Activated CD4-positive, alpha-beta T cell treated with anti-CD3 and anti-CD28 coated beads, Interleukin-2, amount 10 ng/mL, durations not matched to agents 7 days and 5 days (primary cell): Measurements from ENCODE around the gene ZFY. TPM values are rescaled to one million over a fixed set of nuclear protein-coding genes. Genes with fewer than 3 reads are reported as not detected.
A peak's percentile ranks its signal among the peaks of the same experiment; 100 is the strongest.
"Not testable (repeated sequence)": the region's sequence is repeated elsewhere in the genome, so short reads cannot be mapped to it uniquely, and the experiment has no call there.

Source experiments
- CTCF ChIA-PET: fragments of 350-600 bp; sonication (Branson Sonifier 250); formaldehyde crosslinking; loops from one replicate; lab custom pipeline; 2021; ENCODE audit warnings: antibody characterized with exemption; lab: Charles Lee
- POLR2A ChIA-PET: fragments of 350-600 bp; sonication (Branson Sonifier 250); formaldehyde crosslinking; loops from one replicate; lab custom pipeline; 2021; ENCODE audit warnings: antibody characterized with exemption; lab: Charles Lee
- DNase-seq: peaks from one replicate; pipeline ENCODE4 v3.0.0-alpha.2; 2020
- H3K27ac Mint-ChIP-seq: one replicate; pipeline ENCODE4 v1.8.0; 2021; ENCODE audit warnings: mild to moderate bottlenecking, moderate library complexity, mixed read lengths
- H3K27me3 Mint-ChIP-seq: one replicate; pipeline ENCODE4 v1.8.0; 2021; ENCODE audit warnings: mixed read lengths
- H3K36me3 Mint-ChIP-seq: one replicate; pipeline ENCODE4 v1.8.0; 2021; ENCODE audit warnings: low read depth, mixed read lengths
- H3K4me1 Mint-ChIP-seq: one replicate; pipeline ENCODE4 v1.8.0; 2021; ENCODE audit warnings: mixed read lengths
- H3K4me3 Mint-ChIP-seq: one replicate; pipeline ENCODE4 v1.8.0; 2021; ENCODE audit warnings: mild to moderate bottlenecking, moderate library complexity, mixed read lengths
- H3K9me3 Mint-ChIP-seq: one replicate; pipeline ENCODE4 v1.8.0; 2021; ENCODE audit warnings: mixed read lengths
- total RNA-seq, 2 experiments: library from RNA; stranded (reverse); gene quantifications; one replicate each; pipeline ENCODE4 v1.2.3, GENCODE V29; 2021

The ZFY gene
- total RNA-seq, 2 experiments from 2014 or later: 14.9 to 18.8 TPM

DNA sequence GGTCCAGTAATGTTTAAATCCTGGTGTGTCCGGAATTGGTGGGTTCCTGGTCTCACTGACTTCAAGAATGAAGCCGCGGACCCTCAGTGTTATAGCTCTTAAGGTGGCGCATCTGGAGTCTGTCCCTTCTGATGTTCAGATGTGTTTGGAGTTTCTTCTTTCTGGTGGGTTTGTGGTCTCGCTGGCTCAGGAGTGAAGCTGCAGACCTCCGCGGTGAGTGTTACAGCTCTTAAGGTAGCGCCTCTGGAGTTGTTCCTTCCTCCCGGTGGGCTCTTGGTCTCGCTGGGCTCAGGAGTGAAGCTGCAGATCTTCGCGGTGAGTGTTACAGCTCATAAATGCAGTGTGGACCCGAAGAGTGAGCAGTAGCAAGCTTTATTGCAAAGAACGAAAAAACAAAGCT is 62.2 kb downstream of the ZFY start:
- H3K4me3 Mint-ChIP-seq, H3K27me3 Mint-ChIP-seq, H3K27ac Mint-ChIP-seq, DNase-seq, POLR2A ChIA-PET, H3K36me3 Mint-ChIP-seq, H3K9me3 Mint-ChIP-seq, CTCF ChIA-PET: not testable (repeated sequence)
- H3K4me1 Mint-ChIP-seq: peaks cover 13% of the 10 kb centered on the region

DNA sequence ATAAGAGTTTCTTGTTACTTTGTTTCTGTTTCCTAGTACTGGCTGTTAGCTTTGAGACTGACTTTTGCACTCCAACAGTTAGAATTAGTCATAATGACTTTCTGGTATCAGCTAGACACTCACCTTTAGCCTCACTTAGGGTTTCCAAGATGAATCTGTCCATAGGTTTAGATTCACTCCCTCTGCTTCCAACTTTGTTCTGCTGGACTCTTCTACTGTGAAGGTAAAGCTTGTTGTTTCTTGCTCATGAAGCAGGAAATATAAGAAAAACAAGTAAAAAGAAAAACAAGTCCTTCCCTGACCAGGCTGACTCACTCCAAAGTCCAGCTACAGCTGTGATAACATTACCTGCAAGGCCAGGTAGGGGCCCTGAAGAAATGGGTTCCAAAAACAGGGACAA is 67.0 kb downstream of the ZFY start:
- no peaks in the 10 kb centered on the region for H3K9me3 Mint-ChIP-seq
- DNase-seq: no peak
- ChIA-PET POLR2A (no interaction called here), CTCF (no interaction called here)
- peaks cover 13% of the 10 kb centered on the region for H3K36me3 Mint-ChIP-seq
- peaks cover 45% of the 10 kb centered on the region for H3K4me1 Mint-ChIP-seq
- peak overlapping the region; percentile 87 for H3K27ac Mint-ChIP-seq
- no peaks in the 10 kb centered on the region for H3K27me3 Mint-ChIP-seq
- peak overlapping the region; percentile 78 for H3K4me3 Mint-ChIP-seq

DNA sequence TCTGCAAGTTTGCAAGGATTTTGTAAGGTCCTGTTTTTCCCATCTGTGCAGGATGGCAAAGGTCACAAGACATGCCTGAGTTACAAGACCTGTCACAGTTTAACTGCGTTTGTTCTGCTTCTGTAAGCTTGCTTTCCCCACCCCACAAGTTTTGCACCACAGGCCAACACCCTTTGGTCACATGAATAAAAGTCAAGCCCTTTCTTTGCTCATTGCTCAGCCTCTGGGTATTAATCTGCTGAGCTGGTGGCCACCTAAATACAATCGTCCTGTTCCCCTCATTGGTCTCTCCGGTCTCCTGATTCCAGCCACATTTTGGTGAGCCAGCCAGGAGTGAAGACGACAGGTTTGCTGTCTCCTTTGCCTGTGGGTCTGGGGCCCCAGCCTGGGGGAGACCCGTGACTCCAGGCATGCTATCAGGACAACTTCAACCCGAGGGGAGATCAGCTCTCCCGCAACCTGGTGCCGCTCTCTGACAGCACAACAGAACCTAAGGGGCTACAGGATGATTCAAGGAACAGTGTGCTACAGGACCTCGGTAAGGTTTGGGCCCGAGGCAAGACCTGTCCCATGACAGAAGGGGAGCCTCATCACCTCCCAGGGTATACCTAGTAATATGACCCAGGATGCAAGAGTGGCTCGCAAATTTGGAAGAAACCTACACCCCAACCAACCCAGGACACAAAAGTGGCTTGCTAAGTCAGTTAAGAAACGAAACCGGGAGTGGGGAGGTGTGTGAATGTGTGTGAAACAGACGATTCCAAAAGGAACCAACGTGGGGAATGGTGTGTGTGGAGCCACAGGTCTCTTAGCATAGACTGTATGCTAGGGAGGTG is 67.7 kb downstream of the ZFY start:
- POLR2A ChIA-PET: interaction anchor here (0.7 kb wide), 1 partner anchor 13 kb away, joined by 3 read pairs; no protein-coding TSS in a partner anchor
- Mint-ChIP-seq H3K36me3 (peaks cover 15% of the 10 kb centered on the region), H3K27me3 (no peaks in the 10 kb centered on the region), H3K4me3 (peak overlapping the region; percentile 78), H3K27ac (peak overlapping the region; percentile 87), H3K4me1 (peaks cover 48% of the 10 kb centered on the region), H3K9me3 (no peaks in the 10 kb centered on the region)
- DNase-seq: peak; percentile 27
- CTCF ChIA-PET: no interaction called here

DNA sequence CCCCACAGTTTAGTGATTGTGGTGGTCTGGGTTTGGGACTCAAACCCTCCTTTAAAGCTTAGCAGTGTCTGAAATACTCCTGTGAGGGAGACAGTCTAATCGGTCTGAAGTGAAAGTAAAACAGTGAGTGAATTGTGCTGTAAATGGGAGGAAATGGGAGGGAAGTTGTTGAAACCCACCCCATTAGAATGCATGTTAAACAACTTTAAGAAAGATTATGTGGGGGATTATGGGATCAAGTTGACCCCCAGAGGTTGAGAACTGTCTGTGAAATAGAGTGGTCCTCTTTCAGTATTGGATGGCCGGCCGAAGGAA is 68.3 kb downstream of the ZFY start:
- ChIA-PET POLR2A (interaction anchor here (0.7 kb wide), 1 partner anchor 13 kb away, joined by 3 read pairs; no protein-coding TSS in a partner anchor), CTCF (no interaction called here)
- Mint-ChIP-seq H3K4me3 (peak overlapping the region; percentile 78), H3K9me3 (no peaks in the 10 kb centered on the region), H3K36me3 (peaks cover 20% of the 10 kb centered on the region), H3K27ac (peak overlapping the region; percentile 87), H3K27me3 (no peaks in the 10 kb centered on the region), H3K4me1 (peaks cover 49% of the 10 kb centered on the region)
- DNase-seq: no peak

DNA sequence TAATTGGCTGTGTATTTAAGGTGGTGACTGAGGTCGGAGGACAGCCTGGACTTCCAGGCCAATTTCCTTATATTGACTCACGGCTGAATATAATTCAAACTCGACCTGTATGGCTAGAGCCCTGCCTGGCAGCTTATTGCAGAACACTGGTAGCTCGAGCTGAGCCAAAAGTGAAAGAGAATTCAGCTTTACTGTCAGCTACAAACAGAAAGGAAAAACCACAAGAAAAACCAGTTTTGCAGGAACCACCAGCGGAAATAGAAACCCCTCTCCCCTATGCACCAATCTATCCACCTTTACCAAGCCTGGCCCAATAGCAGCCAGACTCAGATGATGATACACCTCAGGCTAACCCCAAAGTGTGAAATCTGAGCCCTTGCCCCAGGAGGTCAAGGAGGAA is 68.7 kb downstream of the ZFY start:
- POLR2A ChIA-PET: no interaction called here
- no peaks in the 10 kb centered on the region for H3K9me3 Mint-ChIP-seq
- no peaks in the 10 kb centered on the region for H3K27me3 Mint-ChIP-seq
- peak overlapping the region; percentile 87 for H3K27ac Mint-ChIP-seq
- H3K36me3 Mint-ChIP-seq: peaks cover 22% of the 10 kb centered on the region
- H3K4me3 Mint-ChIP-seq: peak overlapping the region; percentile 78
- H3K4me1 Mint-ChIP-seq: peaks cover 49% of the 10 kb centered on the region
- peak; percentile 64 for DNase-seq
- CTCF ChIA-PET: no interaction called here

DNA sequence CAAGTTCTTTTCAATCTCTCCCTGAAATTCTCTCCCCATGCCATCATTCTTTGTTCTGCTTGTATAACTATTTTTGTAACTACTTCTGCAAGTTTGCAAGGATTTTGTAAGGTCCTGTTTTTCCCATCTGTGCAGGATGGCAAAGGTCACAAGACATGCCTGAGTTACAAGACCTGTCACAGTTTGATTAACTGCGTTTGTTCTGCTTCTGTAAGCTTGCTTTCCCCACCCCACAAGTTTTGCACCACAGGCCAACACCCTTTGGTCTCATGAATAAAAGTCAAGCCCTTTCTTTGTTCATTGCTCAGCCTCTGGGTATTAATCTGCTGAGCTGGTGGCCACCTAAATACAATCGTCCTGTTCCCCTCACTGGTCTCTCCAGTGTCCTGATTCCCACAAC is 70.8 kb downstream of the ZFY start:
- H3K27ac Mint-ChIP-seq, H3K27me3 Mint-ChIP-seq, POLR2A ChIA-PET, H3K4me3 Mint-ChIP-seq, DNase-seq, H3K9me3 Mint-ChIP-seq, CTCF ChIA-PET: not testable (repeated sequence)
- H3K4me1 Mint-ChIP-seq: peaks cover 46% of the 10 kb centered on the region
- peaks cover 22% of the 10 kb centered on the region for H3K36me3 Mint-ChIP-seq

DNA sequence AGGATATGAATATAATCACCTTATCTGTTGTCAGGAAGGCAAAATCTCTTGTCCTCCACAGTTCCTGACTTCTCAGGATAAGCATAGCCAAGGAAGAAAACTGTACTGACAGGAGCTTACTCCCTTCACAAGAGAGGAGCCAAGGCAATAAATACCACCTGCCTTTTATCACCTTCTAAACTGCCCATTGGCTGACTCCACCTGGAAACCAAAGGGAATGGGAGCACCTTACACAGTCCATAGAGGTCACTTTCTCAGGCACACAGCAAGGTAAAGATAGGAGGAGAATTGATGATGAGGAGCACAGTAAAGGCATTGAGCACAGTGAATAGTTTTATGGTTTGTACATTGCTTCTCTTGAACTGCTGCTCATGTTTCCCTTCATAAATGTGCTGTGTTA is 72.8 kb downstream of the ZFY start:
- ChIA-PET CTCF (no interaction called here), POLR2A (no interaction called here)
- H3K4me3 Mint-ChIP-seq: no peak overlapping the region
- no peak for DNase-seq
- H3K27me3 Mint-ChIP-seq: no peaks in the 10 kb centered on the region
- no peaks in the 10 kb centered on the region for H3K9me3 Mint-ChIP-seq
- H3K36me3 Mint-ChIP-seq: peaks cover 22% of the 10 kb centered on the region
- no peak overlapping the region for H3K27ac Mint-ChIP-seq
- H3K4me1 Mint-ChIP-seq: peaks cover 33% of the 10 kb centered on the region

DNA sequence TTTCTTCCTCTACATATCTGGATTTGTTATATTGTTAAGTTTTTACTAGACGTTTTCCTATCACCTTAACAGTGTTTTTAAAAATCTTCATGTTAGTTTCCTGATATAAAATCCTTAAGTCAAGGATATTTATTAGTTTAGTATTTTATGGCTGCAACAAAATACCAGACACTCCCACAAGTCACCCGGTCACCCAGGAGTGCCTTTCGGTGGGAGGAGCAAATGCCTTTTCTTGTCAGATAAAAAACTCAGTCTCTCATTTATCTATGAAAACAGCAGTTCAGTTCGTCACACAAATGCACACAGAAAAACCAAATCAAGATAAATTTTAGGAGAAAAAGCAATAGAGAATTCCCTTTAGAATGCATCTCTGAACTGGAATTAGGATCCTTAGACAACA is 77.0 kb downstream of the ZFY start:
- POLR2A ChIA-PET: no interaction called here

DNA sequence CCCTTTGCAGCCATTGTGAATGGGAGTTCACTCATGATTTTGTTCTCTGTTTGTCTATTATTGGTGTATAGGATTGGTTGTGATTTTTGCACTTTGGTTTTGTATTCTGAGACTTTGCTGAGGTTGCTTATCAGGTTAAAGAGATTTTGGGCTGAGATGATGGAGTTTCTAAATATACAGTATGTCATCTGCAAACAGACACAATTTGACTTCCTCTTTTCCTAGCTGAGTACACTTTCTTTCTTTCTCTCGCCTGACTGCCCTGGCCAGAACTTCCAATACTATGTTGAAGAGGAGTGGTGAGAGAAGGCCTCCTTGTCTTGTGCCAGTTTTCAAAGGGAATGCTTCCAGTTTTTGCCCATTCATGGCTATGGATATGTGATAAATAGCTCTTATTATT is 81.4 kb downstream of the ZFY start:
- no peak overlapping the region for H3K4me3 Mint-ChIP-seq
- CTCF ChIA-PET: no interaction called here
- H3K36me3 Mint-ChIP-seq: peaks cover 9% of the 10 kb centered on the region
- POLR2A ChIA-PET: no interaction called here
- no peak for DNase-seq
- H3K4me1 Mint-ChIP-seq: no peaks in the 10 kb centered on the region
- no peaks in the 10 kb centered on the region for H3K9me3 Mint-ChIP-seq
- H3K27ac Mint-ChIP-seq: no peak overlapping the region
- no peaks in the 10 kb centered on the region for H3K27me3 Mint-ChIP-seq

More for the DNA sequence above, 77.0 kb downstream of the ZFY start:
- no peak overlapping the region for H3K27ac Mint-ChIP-seq
- H3K4me3 Mint-ChIP-seq: no peak overlapping the region
- no peaks in the 10 kb centered on the region for H3K27me3 Mint-ChIP-seq
- H3K9me3 Mint-ChIP-seq: no peaks in the 10 kb centered on the region
- H3K36me3 Mint-ChIP-seq: peaks cover 18% of the 10 kb centered on the region
- CTCF ChIA-PET: no interaction called here
- peaks cover 4% of the 10 kb centered on the region for H3K4me1 Mint-ChIP-seq
- DNase-seq: no peak

DNA sequence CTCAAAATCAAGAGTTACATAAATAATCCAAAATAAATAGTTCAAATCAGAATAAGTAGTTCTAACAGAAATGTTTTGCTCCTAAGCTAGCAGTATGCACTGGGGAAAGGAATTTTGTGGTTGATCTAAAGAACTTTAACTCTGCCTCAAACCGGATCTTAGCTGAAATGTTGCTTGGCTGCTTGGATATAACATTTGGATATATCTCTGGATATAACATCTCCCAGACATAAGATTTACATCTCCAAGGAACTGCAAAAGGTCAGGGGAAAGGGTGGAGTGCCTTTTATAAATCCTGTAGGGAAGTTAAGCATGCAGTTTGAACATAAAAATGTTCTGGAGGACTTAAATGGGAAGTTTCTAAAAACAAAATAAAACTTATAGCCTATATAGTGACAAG is 83.4 kb downstream of the ZFY start:
- no peaks in the 10 kb centered on the region for H3K9me3 Mint-ChIP-seq
- DNase-seq: no peak
- no peaks in the 10 kb centered on the region for H3K4me1 Mint-ChIP-seq
- ChIA-PET POLR2A (no interaction called here), CTCF (no interaction called here)
- H3K27me3 Mint-ChIP-seq: no peaks in the 10 kb centered on the region
- no peak overlapping the region for H3K27ac Mint-ChIP-seq
- peaks cover 9% of the 10 kb centered on the region for H3K36me3 Mint-ChIP-seq
- no peak overlapping the region for H3K4me3 Mint-ChIP-seq

DNA sequence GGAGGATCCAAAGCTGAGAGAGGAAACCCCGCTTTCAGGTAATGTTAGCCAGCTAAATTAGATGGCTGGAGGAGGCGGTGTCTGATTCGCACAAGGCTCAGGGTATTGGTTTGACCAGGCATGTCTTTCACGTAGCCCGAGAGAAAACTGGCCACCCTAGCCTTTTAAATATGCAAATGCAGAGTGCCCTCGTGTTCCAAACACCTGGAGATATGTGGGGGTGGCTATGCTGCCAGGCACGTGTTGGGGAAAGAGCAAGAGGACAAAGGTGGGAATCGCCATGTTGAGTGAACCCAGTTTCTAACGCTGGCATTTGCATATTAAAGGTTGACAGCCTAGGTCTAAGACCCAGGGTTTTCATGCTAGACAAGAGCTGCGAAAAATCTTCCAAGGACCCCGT is 84.4 kb downstream of the ZFY start:
- peaks cover 9% of the 10 kb centered on the region for H3K36me3 Mint-ChIP-seq
- ChIA-PET POLR2A (no interaction called here), CTCF (no interaction called here)
- H3K9me3 Mint-ChIP-seq: no peaks in the 10 kb centered on the region
- no peaks in the 10 kb centered on the region for H3K27me3 Mint-ChIP-seq
- DNase-seq: no peak
- no peaks in the 10 kb centered on the region for H3K4me1 Mint-ChIP-seq
- no peak overlapping the region for H3K27ac Mint-ChIP-seq
- no peak overlapping the region for H3K4me3 Mint-ChIP-seq

DNA sequence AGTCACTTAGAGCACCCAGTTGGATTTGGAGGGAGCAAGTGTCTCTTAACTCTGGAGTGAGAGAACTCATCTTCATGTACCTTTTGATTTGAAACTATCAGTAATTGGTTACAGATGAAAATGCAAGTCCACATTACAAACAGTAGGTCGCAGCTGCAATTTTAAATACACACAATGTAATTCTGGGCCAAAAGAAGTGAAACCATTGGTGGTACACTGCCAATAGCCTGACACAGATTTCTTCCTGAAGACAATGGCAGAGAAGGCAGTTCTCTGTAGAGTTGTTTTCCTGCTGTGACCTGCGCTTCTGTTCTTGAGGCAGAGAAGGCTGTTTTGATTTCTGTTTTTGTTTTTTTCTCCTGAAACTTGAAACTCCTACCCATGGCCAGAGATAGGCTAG is 86.0 kb downstream of the ZFY start:
- Mint-ChIP-seq H3K27me3 (no peaks in the 10 kb centered on the region), H3K4me1 (no peaks in the 10 kb centered on the region), H3K4me3 (no peak overlapping the region), H3K9me3 (no peaks in the 10 kb centered on the region), H3K27ac (no peak overlapping the region), H3K36me3 (peaks cover 6% of the 10 kb centered on the region)
- no peak for DNase-seq
- CTCF ChIA-PET: no interaction called here
- POLR2A ChIA-PET: interaction anchor here (0.6 kb wide), 1 partner anchor 85 kb away, joined by 3 read pairs; no protein-coding TSS in a partner anchor

DNA sequence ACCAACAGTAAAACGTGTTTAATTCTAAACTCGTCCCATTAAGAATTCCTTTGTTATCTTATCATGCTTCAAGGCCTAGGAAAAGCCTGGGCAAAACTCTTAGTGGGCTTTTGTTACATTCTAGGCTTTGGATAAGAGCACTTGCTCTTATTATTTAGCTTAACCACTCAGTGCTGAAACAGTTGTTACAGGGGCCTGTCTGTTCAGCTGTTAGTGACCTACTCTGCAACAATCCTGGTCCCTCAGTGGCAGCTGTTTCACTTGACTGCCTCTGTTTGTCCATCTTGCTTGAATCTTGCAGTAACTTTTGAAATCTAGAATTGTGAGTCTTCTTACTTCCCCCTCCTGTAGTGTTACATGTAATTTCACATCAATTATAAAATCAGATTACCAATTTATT is 88.4 kb downstream of the ZFY start:
- H3K4me1 Mint-ChIP-seq: no peaks in the 10 kb centered on the region
- no peaks in the 10 kb centered on the region for H3K27me3 Mint-ChIP-seq
- CTCF ChIA-PET: no interaction called here

DNA sequence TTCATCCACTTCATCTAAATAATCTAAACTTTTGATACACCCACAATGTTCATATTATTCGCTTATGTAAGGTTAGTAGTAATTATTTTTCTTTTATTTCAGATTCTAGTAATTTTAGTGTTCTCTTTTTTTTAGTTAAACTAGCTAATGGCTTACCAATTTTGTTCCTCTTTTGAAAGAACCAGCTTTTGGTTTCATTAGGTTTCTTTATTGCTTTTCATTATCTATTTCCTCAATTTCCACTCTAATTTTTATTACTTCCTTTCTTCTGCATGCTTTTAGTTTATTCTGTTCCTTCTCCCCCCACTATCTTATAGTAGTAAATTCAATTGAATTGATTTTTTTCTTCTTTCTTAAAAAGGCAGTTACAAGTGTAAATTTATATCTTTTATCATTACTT is 90.2 kb downstream of the ZFY start:
- DNase-seq: no peak
- Mint-ChIP-seq H3K27ac (no peak overlapping the region), H3K27me3 (no peaks in the 10 kb centered on the region), H3K36me3 (no peaks in the 10 kb centered on the region), H3K9me3 (no peaks in the 10 kb centered on the region), H3K4me3 (no peak overlapping the region), H3K4me1 (no peaks in the 10 kb centered on the region)
- ChIA-PET POLR2A (no interaction called here), CTCF (no interaction called here)

More for the DNA sequence above, 88.4 kb downstream of the ZFY start:
- Mint-ChIP-seq H3K27ac (no peak overlapping the region), H3K4me3 (no peak overlapping the region), H3K36me3 (no peaks in the 10 kb centered on the region), H3K9me3 (no peaks in the 10 kb centered on the region)
- DNase-seq: no peak
- POLR2A ChIA-PET: no interaction called here
